GM12872 (cell line): ENCODE data around the gene GYG2.

Experiments
- CTCF ChIP-seq: IDR thresholded peaks from 3 replicates; pipeline ENCODE4 v1.5.1; 2011; ENCODE audit warnings: low read depth, mild to moderate bottlenecking, low read length, moderate library complexity; ENCODE audit not compliant: insufficient read depth

GYG2 gene

GRCh38 chrX:2854918-2855317 lies 26.2 kb downstream of the GYG2 start:
- no peak for TF ChIP-seq CTCF

- no peak for TF ChIP-seq CTCF
Measured at GRCh38 chrX:2855761-2856160, 27.0 kb downstream of the GYG2 start.

- no peak for TF ChIP-seq CTCF
Measured at GRCh38 chrX:2857566-2857965, 28.8 kb downstream of the GYG2 start.

GRCh38 chrX:2859197-2859797 lies 30.6 kb downstream of the GYG2 start:
- no peak for TF ChIP-seq CTCF

- TF ChIP-seq CTCF: no peak
Measured at GRCh38 chrX:2862404-2862803, 33.7 kb downstream of the GYG2 start.

GRCh38 chrX:2863646-2864045 lies 34.9 kb downstream of the GYG2 start:
- TF ChIP-seq CTCF: no peak

GRCh38 chrX:2867206-2867605 lies 38.5 kb downstream of the GYG2 start:
- TF ChIP-seq CTCF: no peak

- TF ChIP-seq CTCF: no peak
Measured at GRCh38 chrX:2870650-2871049, 41.9 kb downstream of the GYG2 start.
